Liver (tissue), 9 donors: ENCODE measurements around the gene SIX4. TPM values are rescaled to one million over a fixed set of nuclear protein-coding genes. Genes with fewer than 3 reads are reported as not detected.

Experiments
- DNase-seq: peaks from one replicate; pipeline ENCODE4 v3.0.0-alpha.2; 2017; ENCODE audit warnings: low spot score
- H3K27ac ChIP-seq, 2 donors: one replicate each; pipeline ENCODE4 v1.7.0; 2013; ENCODE audit warnings: inconsistent platforms in 2 of 2, low read length in 2 of 2, control low read depth in 1 of 2, low read depth in 1 of 2, mild to moderate bottlenecking in 1 of 2
- H3K27me3 ChIP-seq, 4 donors: one replicate each; pipeline versions ENCODE4 v1.6.1 to v1.7.0; 2013; ENCODE audit warnings: low read length in 3 of 4, inconsistent platforms in 1 of 4, mild to moderate bottlenecking in 1 of 4, moderate library complexity in 1 of 4; ENCODE audit not compliant: control insufficient read depth in 4 of 4, insufficient read depth in 4 of 4
- H3K36me3 ChIP-seq, 4 donors: one replicate each; pipeline versions ENCODE4 v1.6.1 to v1.7.0; 2013; ENCODE audit warnings: low read length in 3 of 4, mild to moderate bottlenecking in 3 of 4, low read depth in 1 of 4, moderate library complexity in 1 of 4; ENCODE audit not compliant: control insufficient read depth in 4 of 4, insufficient read depth in 3 of 4
- H3K4me1 ChIP-seq, 4 donors: one replicate each; pipeline versions ENCODE4 v1.6.1 to v1.7.0; 2013; ENCODE audit warnings: low read length in 3 of 4, mild to moderate bottlenecking in 3 of 4, moderate library complexity in 1 of 4; ENCODE audit not compliant: control insufficient read depth in 4 of 4, insufficient read depth in 4 of 4
- H3K4me3 ChIP-seq, 3 donors: one replicate each; pipeline versions ENCODE4 v1.6.1 to v1.7.0; 2013; ENCODE audit warnings: low read length in 3 of 3, control low read depth in 1 of 3, low read depth in 1 of 3, mild to moderate bottlenecking in 1 of 3
- H3K9ac ChIP-seq, 2 donors: one replicate each; pipeline ENCODE4 v1.7.0; 2013; ENCODE audit warnings: low read length in 2 of 2, mild to moderate bottlenecking in 2 of 2, moderate library complexity in 2 of 2, control low read depth in 1 of 2, low read depth in 1 of 2
- H3K9me3 ChIP-seq, 4 donors: one replicate each; pipeline versions ENCODE4 v1.6.1 to v1.7.0; 2013; ENCODE audit warnings: low read length in 3 of 4; ENCODE audit not compliant: control insufficient read depth in 4 of 4
- CTCF ChIP-seq: fragments of 150-350 bp; IDR thresholded peaks from 2 replicates; pipeline ENCODE4 v1.5.1; 2017; ENCODE audit warnings: improper control_type of control experiment, low read depth, low read length; ENCODE audit not compliant: missing input control
- EGR1 ChIP-seq, 2 donors: IDR thresholded peaks; 2 replicates each; pipeline ENCODE4 v1.6.1; 2016 to 2018; ENCODE audit warnings: antibody characterized with exemption in 2 of 2, low read depth in 2 of 2
- FOXA1 ChIP-seq: IDR thresholded peaks from 2 replicates; pipeline ENCODE4 v1.6.1; 2016; ENCODE audit warnings: antibody characterized with exemption
- FOXA2 ChIP-seq: IDR thresholded peaks from 2 replicates; pipeline ENCODE4 v1.6.1; 2016; ENCODE audit warnings: antibody characterized with exemption
- GABPA ChIP-seq, 2 donors: IDR thresholded peaks in 1 of 2; conservative IDR thresholded peaks in 1 of 2; 2 replicates each; pipeline ENCODE4 v1.6.1; 2016; ENCODE audit warnings: antibody characterized with exemption in 2 of 2, mild to moderate bottlenecking in 1 of 2, moderate library complexity in 1 of 2
- HNF4G ChIP-seq: IDR thresholded peaks from 2 replicates; pipeline ENCODE4 v1.6.1; 2016; ENCODE audit warnings: antibody characterized with exemption
- RAD21 ChIP-seq, 2 donors: IDR thresholded peaks; 2 replicates each; pipeline ENCODE4 v1.6.1; 2016; ENCODE audit warnings: antibody characterized with exemption in 2 of 2, mild to moderate bottlenecking in 2 of 2
- RXRA ChIP-seq, 2 donors: IDR thresholded peaks; 2 replicates each; pipeline ENCODE4 v1.6.1; 2017 to 2018; ENCODE audit warnings: antibody characterized with exemption in 2 of 2, mild to moderate bottlenecking in 1 of 2
- SP1 ChIP-seq: IDR thresholded peaks from 2 replicates; pipeline ENCODE4 v1.6.1; 2018; ENCODE audit warnings: antibody characterized with exemption, mild to moderate bottlenecking
- WGBS: extraction: QIAGEN DNeasy Blood & Tissue Kit; methylation state at CpG from one replicate; pipeline ENCODE4 v1.1.7; 2013; 5-methylcytosine and 5-hydroxymethylcytosine counted together
- polyA plus RNA-seq, 2 donors: library from polyadenylated mRNA; stranded (reverse) in 1 of 2; unstranded in 1 of 2; fragments of 200-250 nt in 1 of 2; fragments of >200 nt in 1 of 2; fragmentation: Nextera tagmentation in 1 of 2; extraction: Ambion mirVana in 1 of 2; gene quantifications; one replicate each; pipeline versions ENCODE4 v1.2.1 to v1.2.3, GENCODE V29; 2013 to 2015
- total RNA-seq, 2 donors: library from RNA; depleted of rRNA; stranded (reverse); fragments of >200 nt; gene quantifications; one replicate each; pipeline ENCODE4 v1.2.3, GENCODE V29; 2014
- TF ChIP-seq, protein P1 (sequence below): IDR thresholded peaks from 2 replicates; pipeline ENCODE4 v1.6.1; 2016; ENCODE audit warnings: antibody characterized with exemption
- donor health status: healthy.
- donor health status: healthy.
- donor health status: healthy.
- donor health status: healthy.
- donor health status: healthy.

The SIX4 gene
- total and polyA plus RNA-seq, 4 donors: 0.08 to 0.93 (median 0.13) TPM

GRCh38 chr14:60679566-60680258, 44.4 kb downstream of the SIX4 start:
- WGBS: 87% methylated on average over 4 of the region's 4 CpGs
- no peak for DNase-seq
- TF ChIP-seq CTCF (no peak), FOXA2 (no peak), RXRA (IDR thresholded peaks at IDR 0.05) (no peak), EGR1 (IDR thresholded peaks at IDR 0.05; ENCODE audit: low read depth in 2 of 2) (no peak)
- TF ChIP-seq, protein P1, sequence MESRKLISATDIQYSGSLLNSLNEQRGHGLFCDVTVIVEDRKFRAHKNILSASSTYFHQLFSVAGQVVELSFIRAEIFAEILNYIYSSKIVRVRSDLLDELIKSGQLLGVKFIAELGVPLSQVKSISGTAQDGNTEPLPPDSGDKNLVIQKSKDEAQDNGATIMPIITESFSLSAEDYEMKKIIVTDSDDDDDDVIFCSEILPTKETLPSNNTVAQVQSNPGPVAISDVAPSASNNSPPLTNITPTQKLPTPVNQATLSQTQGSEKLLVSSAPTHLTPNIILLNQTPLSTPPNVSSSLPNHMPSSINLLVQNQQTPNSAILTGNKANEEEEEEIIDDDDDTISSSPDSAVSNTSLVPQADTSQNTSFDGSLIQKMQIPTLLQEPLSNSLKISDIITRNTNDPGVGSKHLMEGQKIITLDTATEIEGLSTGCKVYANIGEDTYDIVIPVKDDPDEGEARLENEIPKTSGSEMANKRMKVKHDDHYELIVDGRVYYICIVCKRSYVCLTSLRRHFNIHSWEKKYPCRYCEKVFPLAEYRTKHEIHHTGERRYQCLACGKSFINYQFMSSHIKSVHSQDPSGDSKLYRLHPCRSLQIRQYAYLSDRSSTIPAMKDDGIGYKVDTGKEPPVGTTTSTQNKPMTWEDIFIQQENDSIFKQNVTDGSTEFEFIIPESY: no peak

DNA sequence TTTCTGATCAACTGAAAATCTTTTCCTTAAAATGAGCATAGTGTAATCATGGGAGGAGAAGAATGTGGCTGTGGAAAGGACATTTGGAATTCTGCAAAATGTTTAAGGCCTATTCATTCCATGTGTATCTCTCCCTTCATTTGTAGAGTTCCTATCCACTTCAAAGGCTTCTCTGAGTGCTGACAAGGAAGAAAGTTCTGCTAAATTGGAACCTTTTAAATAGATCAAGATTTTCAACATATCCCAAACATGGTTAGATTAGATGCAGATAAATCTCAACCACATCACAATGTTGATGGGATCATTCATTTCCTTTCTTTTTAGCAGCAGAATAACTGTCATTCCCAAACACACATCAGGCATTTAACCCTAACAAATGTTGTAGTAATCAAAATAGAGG, 46.5 kb downstream of the SIX4 start:
- no peak overlapping the region for H3K27ac ChIP-seq
- H3K27me3 ChIP-seq: no peaks in the 10 kb centered on the region
- no peak for DNase-seq
- no peak overlapping the region for H3K9ac ChIP-seq
- H3K4me3 ChIP-seq: no peak overlapping the region
- TF ChIP-seq HNF4G: no peak
- H3K4me1 ChIP-seq: no peaks in the 10 kb centered on the region
- no peaks in the 10 kb centered on the region for H3K36me3 ChIP-seq
- no peaks in the 10 kb centered on the region for H3K9me3 ChIP-seq

More at GRCh38 chr14:60679566-60680258, 44.4 kb downstream of the SIX4 start:
- Histone ChIP-seq H3K9me3 (no peaks in the 10 kb centered on the region), H3K27ac (no peak overlapping the region), H3K4me1 (no peaks in the 10 kb centered on the region), H3K27me3 (no peaks in the 10 kb centered on the region), H3K4me3 (no peak overlapping the region), H3K36me3 (no peaks in the 10 kb centered on the region), H3K9ac (no peak overlapping the region)

DNA sequence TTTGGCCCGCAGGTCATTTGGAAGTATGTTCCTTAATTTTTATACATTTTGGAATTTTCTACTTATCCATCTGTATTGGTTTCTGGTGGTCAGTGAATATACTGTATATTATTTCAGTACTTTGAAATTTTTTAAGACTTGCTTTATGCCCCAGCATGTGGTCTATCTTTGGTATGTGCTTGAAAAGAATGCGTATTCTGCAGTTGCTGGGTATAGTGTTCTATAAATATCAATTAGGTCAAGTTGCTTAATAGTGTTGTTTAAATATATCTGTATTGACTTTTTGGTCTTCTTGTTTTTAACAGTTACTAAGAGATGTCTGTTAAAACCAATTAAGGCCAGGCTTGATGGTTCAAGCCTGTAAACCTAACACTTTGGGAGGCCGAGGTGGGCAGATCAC, 53.2 kb downstream of the SIX4 start:
- no peaks in the 10 kb centered on the region for H3K27me3 ChIP-seq
- peaks cover 0 to 3% (median 0%) of the 10 kb centered on the region in 4 donors for H3K4me1 ChIP-seq
- 55% methylated on average over 3 of the region's 3 CpGs for WGBS
- no peak overlapping the region for H3K4me3 ChIP-seq
- no peaks in the 10 kb centered on the region for H3K9me3 ChIP-seq
- no peak for DNase-seq
- H3K36me3 ChIP-seq: no peaks in the 10 kb centered on the region
- H3K9ac ChIP-seq: no peak overlapping the region
- H3K27ac ChIP-seq: no peak overlapping the region
- no peak for TF ChIP-seq HNF4G
- TF ChIP-seq FOXA1: no peak
- no peak for TF ChIP-seq SP1
- no peak for TF ChIP-seq RAD21 (IDR thresholded peaks at IDR 0.05)
- TF ChIP-seq EGR1 (IDR thresholded peaks at IDR 0.05; ENCODE audit: low read depth in 2 of 2): no peak
- no peak for TF ChIP-seq GABPA (IDR thresholded peaks at IDR 0.05 in 1 of 2, conservative IDR thresholded peaks at IDR 0.05 in 1 of 2)
